ENCODE measurements around the gene SYCP2. TPM values are rescaled to one million over a fixed set of nuclear protein-coding genes. Genes with fewer than 3 reads are reported as not detected.

SYCP2 gene
- total RNA-seq, 1 experiment from 2014 or later = 1.8 TPM

DNA sequence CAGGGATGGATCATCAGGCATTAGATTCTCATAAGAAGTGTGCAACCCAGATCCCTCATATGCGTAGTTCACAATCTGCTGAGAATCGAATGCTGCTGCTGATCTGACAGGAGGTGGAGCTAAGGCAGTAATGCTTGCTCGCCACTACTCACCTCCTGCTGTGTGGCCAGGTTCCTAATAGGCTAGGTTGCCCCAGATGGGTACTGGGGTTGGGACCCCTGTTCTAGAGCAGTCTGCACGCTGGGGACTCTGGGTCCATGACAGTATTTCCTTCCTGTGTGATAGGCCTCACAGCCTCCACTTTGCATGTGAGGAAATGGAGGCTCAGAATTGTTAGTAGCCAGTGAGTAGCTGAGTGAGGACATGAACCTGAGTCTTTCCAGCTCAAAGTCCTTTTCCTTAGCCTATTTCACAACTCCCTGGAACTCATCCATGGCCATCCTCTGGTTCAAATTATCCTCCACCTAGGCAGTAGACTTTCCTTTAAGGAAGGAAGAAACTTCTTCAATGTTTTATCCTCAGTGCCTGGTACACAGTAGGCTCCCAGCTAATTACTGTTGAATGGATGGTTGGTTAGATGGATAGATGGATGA is 117.2 kb downstream of the SYCP2 start:
- no peaks in the 10 kb centered on the region for H3K4me1 ChIP-seq (ENCODE audit: insufficient read depth, low read length)
- TF ChIP-seq, protein P1, sequence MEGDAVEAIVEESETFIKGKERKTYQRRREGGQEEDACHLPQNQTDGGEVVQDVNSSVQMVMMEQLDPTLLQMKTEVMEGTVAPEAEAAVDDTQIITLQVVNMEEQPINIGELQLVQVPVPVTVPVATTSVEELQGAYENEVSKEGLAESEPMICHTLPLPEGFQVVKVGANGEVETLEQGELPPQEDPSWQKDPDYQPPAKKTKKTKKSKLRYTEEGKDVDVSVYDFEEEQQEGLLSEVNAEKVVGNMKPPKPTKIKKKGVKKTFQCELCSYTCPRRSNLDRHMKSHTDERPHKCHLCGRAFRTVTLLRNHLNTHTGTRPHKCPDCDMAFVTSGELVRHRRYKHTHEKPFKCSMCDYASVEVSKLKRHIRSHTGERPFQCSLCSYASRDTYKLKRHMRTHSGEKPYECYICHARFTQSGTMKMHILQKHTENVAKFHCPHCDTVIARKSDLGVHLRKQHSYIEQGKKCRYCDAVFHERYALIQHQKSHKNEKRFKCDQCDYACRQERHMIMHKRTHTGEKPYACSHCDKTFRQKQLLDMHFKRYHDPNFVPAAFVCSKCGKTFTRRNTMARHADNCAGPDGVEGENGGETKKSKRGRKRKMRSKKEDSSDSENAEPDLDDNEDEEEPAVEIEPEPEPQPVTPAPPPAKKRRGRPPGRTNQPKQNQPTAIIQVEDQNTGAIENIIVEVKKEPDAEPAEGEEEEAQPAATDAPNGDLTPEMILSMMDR (conservative IDR thresholded peaks at IDR 0.05; ENCODE audit: low read depth, low read length) = no peak
- TF ChIP-seq EZH2 (IDR thresholded peaks at IDR 0.05; ENCODE audit: low read length, unreplicated experiment) (no peak), EZH2phosphoT487 (IDR thresholded peaks at IDR 0.05; ENCODE audit: borderline replicate concordance, low read length) (no peak)
- H3K9me2 ChIP-seq (replicated peaks; ENCODE audit: low read length) = no peaks in the 10 kb centered on the region
- CTCF ChIA-PET = no interaction called here
- no peaks in the 10 kb centered on the region for H3F3A ChIP-seq (ENCODE audit: low read length, unreplicated experiment)
- BruUV-seq (replicated peaks) = no TSS peak
- no peaks in the 10 kb centered on the region for H4K20me1 ChIP-seq (ENCODE audit: low read length)
- H3K79me2 ChIP-seq (ENCODE audit: low read length) = no peaks in the 10 kb centered on the region
- H3K27ac ChIP-seq (ENCODE audit: low read length) = no peak overlapping the region
- no peak for DNase-seq
- H3K27me3 ChIP-seq (ENCODE audit: low read length) = no peaks in the 10 kb centered on the region
- H3K36me3 ChIP-seq (ENCODE audit: low read depth, low read length) = no peaks in the 10 kb centered on the region
- H3K4me2 ChIP-seq (ENCODE audit: low read length) = no peak overlapping the region
- H3K9ac ChIP-seq (ENCODE audit: low read length) = no peak overlapping the region
- POLR2A ChIA-PET (ENCODE audit: unreplicated experiment) = no interaction called here
- H3K4me3 ChIP-seq (ENCODE audit: low read length) = no peak overlapping the region
- ATAC-seq = no peak
- H3K9me3 ChIP-seq (ENCODE audit: low read length) = no peaks in the 10 kb centered on the region
- no peak overlapping the region for H2AFZ ChIP-seq (ENCODE audit: low read length)
- intact Hi-C loops (cut with micrococcal nuclease) = no loop called here

DNA sequence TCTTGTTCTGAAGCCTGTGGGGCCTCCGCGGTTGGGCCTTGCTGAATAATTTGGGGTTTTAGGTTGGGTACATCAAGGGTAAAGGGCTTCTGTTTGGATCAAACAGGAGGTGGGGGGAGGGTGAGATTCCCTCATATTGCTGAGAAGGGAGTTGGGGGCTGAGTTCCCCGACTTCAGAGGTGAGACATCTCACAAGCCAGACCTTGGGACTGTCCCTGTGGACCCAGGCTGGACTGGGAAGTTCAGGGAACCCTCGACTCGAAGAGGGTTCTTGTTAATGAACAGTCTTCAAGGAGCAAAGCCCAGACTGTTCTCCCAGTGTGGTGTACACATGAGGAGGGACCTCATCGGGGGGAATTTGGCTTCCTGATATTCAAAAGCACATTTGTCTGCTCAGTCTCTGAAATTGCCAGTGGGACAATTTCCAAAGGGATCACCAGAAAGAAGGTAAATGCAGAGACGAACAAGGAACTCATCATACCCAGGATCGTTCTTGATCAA is 118.5 kb downstream of the SYCP2 start:
- no peaks in the 10 kb centered on the region for H3K9me3 ChIP-seq (ENCODE audit: low read length)
- H3K4me3 ChIP-seq (ENCODE audit: low read length) = no peak overlapping the region
- no peaks in the 10 kb centered on the region for H3K9me2 ChIP-seq (replicated peaks; ENCODE audit: low read length)
- no peaks in the 10 kb centered on the region for H3K4me1 ChIP-seq (ENCODE audit: insufficient read depth, low read length)
- no peaks in the 10 kb centered on the region for H3F3A ChIP-seq (ENCODE audit: low read length, unreplicated experiment)
- no peaks in the 10 kb centered on the region for H4K20me1 ChIP-seq (ENCODE audit: low read length)
- CTCF ChIA-PET = no interaction called here
- H2AFZ ChIP-seq (ENCODE audit: low read length) = no peak overlapping the region
- H3K79me2 ChIP-seq (ENCODE audit: low read length) = no peaks in the 10 kb centered on the region
- ATAC-seq (no peak), DNase-seq (no peak)
- H3K4me2 ChIP-seq (ENCODE audit: low read length) = no peak overlapping the region
- H3K27me3 ChIP-seq (ENCODE audit: low read length) = no peaks in the 10 kb centered on the region
- no peak overlapping the region for H3K27ac ChIP-seq (ENCODE audit: low read length)
- no peaks in the 10 kb centered on the region for H3K36me3 ChIP-seq (ENCODE audit: low read depth, low read length)
- POLR2A ChIA-PET (ENCODE audit: unreplicated experiment) = no interaction called here
- no TSS peak for BruUV-seq (replicated peaks)
- intact Hi-C loops (cut with micrococcal nuclease) = no loop called here
- TF ChIP-seq, protein P1 (conservative IDR thresholded peaks at IDR 0.05; ENCODE audit: low read depth, low read length) = no peak
- TF ChIP-seq EZH2 (IDR thresholded peaks at IDR 0.05; ENCODE audit: low read length, unreplicated experiment) (no peak), EZH2phosphoT487 (IDR thresholded peaks at IDR 0.05; ENCODE audit: borderline replicate concordance, low read length) (no peak)
- no peak overlapping the region for H3K9ac ChIP-seq (ENCODE audit: low read length)

DNA sequence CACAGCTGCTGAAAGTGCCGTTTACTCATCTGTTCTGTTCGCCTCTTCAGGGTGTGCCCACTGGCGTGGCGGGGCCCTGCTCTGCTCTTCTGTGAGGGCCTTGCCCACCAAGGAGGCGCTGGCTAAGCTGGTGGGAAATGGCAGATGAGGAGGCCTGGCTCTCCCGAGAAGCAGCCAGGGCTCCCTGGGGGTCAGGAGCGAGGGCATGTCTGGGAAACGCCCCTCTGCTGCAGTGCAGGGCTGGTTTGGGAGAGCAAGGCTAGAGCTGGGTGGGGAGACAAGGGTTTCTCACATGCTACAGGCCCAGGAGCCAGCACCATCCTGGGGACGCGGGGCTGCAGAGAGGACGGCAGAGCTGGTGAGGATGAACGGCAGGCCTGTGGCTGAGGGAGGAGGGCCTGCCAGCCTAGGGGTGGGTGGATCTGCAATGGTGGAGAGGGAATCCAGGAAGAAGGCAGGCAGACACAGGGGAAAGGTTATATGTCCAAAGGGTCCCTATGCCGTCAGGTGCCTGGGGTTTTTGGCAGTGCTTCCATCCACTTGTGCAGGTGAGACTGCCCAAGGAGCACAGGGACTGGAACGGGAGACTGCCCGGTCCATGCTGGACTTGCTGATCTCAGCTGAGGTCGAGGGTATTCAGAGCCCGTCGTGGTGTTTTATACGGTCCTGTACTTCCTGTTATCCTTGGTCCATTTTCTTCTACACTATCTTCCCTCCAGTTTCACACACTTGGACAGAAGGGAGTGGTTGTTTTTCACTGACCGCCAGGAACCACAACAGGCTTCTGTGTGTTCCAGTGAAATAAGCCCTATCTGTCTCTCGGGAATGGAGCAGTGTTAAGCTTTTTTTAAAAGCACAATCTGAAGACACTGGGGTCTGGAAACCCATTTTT is 119.2 kb downstream of the SYCP2 start:
- no peak for TF ChIP-seq EZH2 (IDR thresholded peaks at IDR 0.05; ENCODE audit: low read length, unreplicated experiment)
- TF ChIP-seq, protein P1 (conservative IDR thresholded peaks at IDR 0.05; ENCODE audit: low read depth, low read length) = no peak
- TF ChIP-seq EZH2phosphoT487 (IDR thresholded peaks at IDR 0.05; ENCODE audit: borderline replicate concordance, low read length) = no peak
- H3K9me2 ChIP-seq (replicated peaks; ENCODE audit: low read length) = no peaks in the 10 kb centered on the region
- H3K27me3 ChIP-seq (ENCODE audit: low read length) = no peaks in the 10 kb centered on the region
- H3K9me3 ChIP-seq (ENCODE audit: low read length) = no peaks in the 10 kb centered on the region
- no peak overlapping the region for H3K4me3 ChIP-seq (ENCODE audit: low read length)
- H4K20me1 ChIP-seq (ENCODE audit: low read length) = no peaks in the 10 kb centered on the region
- H3K4me2 ChIP-seq (ENCODE audit: low read length) = no peak overlapping the region
- no peaks in the 10 kb centered on the region for H3K36me3 ChIP-seq (ENCODE audit: low read depth, low read length)
- H3K27ac ChIP-seq (ENCODE audit: low read length) = no peak overlapping the region
- no peak overlapping the region for H3K9ac ChIP-seq (ENCODE audit: low read length)
- H2AFZ ChIP-seq (ENCODE audit: low read length) = no peak overlapping the region
- ChIA-PET CTCF (no interaction called here), POLR2A (ENCODE audit: unreplicated experiment) (no interaction called here)
- intact Hi-C loops (cut with micrococcal nuclease) = no loop called here
- DNase-seq (no peak), ATAC-seq (no peak)
- H3K79me2 ChIP-seq (ENCODE audit: low read length) = no peaks in the 10 kb centered on the region
- no TSS peak for BruUV-seq (replicated peaks)
- no peaks in the 10 kb centered on the region for H3F3A ChIP-seq (ENCODE audit: low read length, unreplicated experiment)
- H3K4me1 ChIP-seq (ENCODE audit: insufficient read depth, low read length) = no peaks in the 10 kb centered on the region

All from PC-3 (cell line).